Endometrium (tissue), 2 donors: ENCODE measurements around the gene COMMD2.
A peak's percentile ranks its signal among the peaks of the same experiment; 100 is the strongest.

ENCODE experiments used
- FAIRE-seq: peaks from 2 replicates; lab custom pipeline; 2012; peaks lifted over from hg19 to GRCh38; lab: Jason Lieb, UNC
- donor health status: control.
- donor health status: control.

COMMD2 gene

DNA sequence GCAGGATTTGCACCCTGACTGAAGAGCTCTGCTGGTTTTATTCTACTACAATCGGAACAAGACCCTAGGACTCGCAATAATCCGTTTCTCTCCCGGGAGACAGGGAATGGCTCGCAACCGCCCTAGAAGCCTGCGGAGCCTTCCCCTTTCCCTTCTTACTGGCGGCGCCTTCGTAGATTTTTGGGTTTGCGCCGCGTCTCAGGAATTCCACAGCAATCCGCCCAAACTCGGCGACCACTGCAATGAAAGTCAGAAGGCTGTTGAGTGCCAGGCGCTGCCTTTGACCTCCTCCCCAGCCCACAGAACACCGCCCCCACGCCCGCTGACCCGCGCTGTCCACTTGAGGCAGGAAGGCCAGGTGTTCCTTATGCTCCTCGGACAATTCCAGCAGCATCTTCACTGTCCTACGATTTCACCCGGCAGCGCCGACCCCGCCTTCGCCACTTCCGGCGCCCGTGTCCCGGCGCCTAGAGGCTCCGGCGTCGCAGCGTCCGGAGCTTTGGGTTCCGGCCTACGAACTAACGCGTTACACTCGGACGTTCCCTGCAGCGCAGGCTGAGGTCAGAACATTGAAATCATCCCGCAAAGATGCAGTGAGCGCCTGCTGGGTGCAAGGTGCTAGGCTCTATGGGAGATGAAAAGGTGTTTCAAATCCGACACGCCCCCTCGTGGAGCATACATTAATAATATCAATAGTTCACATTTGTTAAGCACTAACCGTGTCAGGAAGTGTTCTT lies at the start of gene COMMD2:
Gene COMMD2, minus strand, starts transcription at position 439 of the 737 bp plus-strand sequence. Its CDS starts 45 bp downstream, at position 394.
- FAIRE-seq, result no peak

DNA sequence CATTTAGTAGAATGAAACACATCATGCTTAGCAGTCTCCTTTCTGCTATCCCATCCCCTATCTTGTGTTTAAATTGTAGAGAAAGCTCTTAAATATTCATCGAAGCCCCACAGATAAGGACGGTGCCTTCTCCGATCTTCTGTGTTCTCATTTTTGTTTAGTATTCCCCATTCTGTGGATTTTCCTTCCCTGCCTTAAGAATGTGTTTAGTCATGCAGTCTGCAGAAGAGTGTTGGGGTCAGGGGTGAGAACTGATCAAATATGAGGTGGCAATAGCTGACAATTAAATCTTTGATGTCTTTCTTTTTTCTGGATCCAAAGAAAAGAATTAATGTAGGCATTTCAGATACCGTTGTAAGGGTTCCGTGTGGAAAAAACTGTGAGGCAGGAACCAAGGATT lies 49.4 kb upstream of the COMMD2 start:
- FAIRE-seq, result no peak

DNA sequence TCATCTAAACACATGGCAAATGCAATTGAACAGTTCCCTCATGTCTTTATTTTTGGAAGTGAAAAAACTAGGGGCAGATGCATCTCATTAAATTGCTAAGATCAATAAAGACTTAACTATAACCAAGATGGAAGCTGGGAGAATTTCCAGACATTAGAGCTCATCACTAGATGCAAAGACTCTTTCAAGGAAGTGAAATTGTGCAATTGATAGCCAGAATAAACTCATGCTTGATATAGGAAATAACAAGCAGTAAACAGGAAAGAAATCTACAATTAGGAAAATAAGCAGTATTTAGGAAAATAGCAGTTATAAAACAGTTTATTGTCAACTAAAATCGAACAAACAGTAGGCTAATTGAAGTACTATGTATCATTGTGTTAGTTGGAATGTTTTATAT lies 48.9 kb upstream of the COMMD2 start:
- no peak for FAIRE-seq

DNA sequence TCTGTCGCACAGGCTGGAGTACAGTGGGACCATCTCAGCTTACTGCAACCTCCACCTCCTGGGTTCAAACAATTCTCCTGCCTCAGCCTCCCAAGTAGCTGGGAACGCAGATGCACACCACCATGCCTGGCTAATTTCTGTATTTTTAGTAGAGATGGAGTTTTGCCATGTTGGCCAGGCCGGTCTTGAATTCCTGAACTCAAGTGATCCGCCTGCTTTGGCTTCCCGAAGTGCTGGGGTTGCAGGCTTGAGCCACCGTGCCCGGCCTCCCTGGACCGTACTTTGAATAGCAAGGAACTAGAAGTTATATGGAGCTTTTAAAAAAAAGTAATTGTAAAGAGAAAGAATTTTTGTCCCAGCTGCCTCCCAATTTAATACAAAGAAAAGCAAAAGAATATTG lies 48.4 kb upstream of the COMMD2 start:
- no peak for FAIRE-seq

DNA sequence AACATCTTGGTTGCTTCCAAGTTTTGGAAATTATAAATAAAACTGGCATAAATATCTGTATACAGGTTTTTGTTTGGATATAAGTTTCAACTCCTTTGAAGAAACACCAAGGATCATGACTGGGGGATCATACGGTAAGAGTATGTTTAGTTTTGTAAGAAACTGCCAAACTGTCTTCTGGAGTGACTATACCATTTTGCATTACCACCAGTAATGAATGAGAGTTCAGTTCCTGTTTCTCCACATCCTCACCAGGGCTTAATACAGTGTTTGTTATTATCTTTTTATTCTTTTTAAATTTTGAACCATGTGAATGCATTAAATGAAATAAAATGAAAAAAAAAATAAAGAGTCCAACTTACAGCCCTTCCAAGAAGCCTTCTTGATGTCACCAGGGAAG lies 43.7 kb upstream of the COMMD2 start:
- no peak for FAIRE-seq

DNA sequence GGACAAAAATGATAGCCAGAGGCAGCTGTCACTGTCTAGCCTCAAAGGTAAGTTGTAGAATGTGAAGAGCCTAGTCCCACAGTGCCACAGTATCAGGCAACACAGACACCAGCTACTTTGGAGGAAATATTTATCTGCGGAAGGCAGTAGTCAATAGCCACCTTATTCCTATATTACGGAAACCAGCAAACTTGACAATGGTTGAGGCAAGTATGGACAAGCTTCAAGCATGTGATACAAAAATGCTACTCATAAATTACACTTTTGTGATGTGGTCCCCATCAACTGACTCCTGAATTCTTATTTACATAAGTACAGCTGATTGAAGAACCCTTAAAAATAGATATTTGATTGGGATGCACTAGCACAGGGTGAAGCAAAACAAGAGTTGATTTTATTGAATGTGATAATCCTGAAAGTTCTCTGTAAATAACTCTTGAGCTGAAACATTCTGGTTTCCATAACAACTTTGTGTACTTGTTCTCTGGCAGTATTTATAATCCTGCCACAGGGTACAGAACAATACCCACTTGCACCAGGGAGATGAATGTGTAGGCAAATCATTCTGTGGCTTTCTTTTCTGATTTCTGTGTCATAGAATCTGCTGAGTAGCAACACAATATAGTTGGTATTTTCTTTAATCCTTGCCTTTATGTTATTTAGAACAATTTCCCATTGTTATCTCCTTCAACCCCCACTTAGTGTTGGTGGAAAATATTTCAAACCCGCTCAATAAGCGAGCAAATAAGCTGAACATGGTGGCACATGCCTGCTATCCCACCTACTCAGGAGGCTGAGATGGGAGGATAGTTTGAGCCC lies 40.4 kb upstream of the COMMD2 start, which contains the start of gene ANKUB1:
Gene ANKUB1, minus strand, starts transcription at position 103 of the 819 bp plus-strand sequence. CDS start 188 bp downstream, outside the sequence.
- no peak for FAIRE-seq

DNA sequence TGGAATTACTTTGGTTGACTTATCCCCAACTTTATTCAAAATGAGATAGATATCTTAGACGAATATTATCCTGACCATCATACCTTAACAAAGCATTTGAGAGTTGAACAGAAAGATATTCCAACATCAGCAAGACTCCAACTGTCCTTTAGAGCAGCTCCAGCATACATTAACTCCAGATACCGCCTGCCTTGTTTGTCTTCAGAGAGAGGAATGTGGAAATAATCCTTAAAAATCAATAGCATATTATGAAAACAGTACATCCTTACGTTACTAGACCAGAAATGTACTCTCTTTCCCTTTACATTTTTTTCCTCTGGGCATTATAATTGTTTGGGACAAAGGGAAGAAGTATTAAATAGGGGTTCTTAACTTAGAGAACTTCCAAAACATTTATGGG lies 38.4 kb upstream of the COMMD2 start:
- FAIRE-seq, result no peak

DNA sequence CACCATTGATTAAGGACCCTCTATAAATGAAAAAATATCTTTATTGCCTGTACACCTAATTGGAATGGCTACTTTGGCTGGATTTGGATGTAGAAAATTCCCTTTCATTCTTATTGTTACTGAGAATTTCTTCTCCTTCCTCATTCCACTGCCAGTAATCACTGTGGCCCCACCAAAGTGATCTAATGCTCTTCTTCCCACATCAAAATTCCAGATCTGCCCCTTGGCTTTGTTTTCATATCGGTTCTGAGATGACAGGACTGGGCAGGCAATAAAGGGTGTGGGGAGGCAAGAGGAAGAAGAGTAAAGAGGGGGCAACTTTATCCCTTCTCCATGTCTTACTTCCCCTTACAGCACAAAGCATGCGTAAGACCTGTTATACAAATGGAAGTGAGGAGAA lies 38.0 kb upstream of the COMMD2 start:
- FAIRE-seq, result no peak

DNA sequence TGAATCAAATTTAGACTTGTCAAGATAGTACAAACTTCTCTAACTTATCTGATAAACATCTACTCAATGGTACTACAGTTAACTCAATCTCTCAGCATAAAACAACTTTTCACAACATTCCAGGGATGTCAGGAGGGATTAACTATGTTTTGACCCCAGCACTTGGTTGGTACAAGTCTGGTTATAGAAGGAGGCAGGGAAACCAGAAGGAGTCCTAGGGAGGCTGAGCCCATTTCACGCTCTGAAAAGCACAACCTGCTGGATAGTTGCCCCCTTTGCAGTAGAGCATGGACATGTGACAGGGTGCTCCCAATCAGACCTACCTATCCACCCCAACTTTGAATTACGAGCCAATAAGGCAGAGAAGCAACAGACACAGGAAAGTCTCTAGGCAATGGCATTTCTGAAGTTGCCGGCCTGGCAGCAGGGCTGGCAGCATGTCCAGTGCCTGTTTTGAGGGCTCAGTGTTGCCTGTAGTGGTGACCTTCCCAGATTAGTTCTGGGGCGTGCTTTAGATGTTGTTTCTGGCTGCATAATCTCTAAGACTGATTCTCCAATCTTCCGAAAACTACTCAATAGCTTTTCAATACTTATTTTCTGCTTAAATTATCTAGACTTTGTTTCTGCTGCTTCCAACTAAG lies 31.9 kb upstream of the COMMD2 start:
- no peak for FAIRE-seq

DNA sequence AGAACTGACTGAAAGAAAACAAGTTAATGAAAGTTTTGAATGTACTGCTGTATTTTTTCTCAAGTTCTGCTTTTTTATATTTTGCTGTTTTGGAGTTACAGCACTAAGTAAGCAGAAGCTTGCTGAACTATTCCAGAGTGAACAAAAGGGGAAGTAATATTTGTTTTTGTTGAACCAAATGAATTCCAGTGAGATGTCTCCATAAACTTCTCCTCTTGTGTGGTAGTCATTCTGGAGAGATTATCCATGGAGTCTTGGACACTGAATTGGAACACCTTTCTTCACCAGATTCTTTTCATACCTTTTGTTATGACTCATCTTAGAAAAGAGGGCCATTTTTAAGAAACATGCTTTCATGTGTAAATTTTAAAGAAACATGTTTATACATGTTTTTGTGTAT lies 31.3 kb upstream of the COMMD2 start:
- FAIRE-seq, result no peak

DNA sequence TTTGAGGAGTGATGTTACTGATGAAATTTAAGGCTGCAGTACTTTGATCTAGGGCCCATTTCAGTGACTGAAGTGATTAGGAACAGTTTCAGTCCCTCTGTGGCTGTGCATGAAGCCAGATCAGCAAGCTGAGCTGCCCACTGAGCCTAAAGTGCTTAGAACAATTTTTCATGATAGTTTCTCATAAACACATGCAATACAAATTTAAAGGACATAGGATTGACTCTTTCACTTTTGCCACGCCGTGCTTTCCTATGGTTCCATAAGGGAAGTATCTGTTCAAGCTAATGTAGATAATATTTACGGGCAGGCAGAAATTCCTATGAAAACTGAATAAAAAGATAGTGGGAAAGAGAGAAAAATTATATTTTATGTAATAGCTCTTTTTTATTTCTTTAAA lies 29.5 kb upstream of the COMMD2 start:
- no peak for FAIRE-seq

DNA sequence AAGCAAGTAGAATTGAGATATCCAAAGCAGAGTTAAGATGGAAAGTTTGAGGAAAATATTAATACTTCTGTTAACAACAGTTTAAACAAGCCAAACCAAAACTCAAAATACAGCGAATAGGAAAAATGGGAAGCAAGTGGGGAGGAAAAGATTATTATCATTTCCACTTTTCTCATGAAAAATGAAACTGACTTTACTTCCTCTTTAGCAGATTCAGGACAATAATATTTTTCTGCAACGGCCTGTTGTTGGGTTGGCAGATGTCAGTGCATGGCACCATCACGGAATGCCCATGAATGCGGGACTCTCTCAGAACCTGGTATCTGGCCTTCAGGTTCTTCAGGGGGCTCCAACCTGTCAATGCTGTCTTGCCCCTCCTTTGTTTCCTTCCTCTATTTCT lies 28.9 kb upstream of the COMMD2 start:
- no peak for FAIRE-seq

DNA sequence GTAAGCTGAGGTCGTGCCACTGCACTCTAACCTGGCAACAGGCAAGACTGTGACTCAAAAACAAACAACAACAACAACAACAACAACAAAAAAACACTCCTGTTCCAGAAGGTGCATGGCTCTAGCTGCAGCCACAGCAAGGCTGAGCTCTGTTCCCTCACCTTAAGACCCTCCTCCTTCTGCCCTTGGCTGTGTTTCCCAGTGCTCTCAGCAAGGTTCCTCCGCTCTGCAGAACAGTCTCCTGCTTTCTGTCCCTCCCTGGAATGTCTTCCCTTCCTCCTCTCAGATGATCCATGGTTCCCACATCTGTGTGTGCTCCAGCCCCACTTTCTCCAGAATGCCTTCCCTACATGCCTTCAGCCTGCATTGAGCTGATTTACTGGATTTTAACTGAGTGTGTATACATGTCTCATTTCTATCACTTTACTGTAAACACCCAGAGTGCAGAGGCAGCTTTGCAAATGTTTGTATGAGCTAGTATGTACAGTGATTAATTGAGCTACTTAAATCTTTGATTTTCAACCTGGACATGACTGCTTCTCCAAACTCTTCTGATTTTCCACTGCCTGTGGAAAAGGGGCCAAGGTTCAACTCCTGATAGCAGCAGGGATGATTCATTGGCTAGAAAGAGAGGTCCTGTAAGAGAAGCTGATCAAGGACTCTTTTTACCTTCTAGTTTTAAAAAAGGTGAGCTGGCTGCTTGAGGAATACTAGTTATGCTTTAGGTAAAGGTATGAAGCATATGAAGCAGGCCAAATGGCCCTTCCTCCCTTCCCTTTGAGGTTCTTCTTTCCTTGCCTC lies 25.3 kb upstream of the COMMD2 start:
- no peak for FAIRE-seq

DNA sequence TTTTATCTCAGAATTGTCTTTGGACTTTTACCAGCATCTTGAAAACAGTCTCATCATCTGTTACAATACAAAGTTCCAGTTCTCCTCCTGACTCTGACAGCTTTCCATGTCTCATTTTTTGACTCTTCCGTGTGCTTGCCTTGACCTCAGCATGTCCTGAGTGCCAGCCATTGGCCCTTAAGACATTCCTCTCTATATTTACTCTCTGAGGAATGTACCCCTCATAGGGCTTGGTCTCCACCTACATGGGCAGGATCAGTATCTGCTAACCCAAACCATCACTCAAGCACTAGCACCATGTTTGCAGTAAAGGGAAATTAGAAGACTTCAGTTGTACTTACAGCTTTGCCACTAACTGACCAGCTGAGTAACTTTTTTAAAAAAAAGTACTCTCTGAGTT lies 23.9 kb upstream of the COMMD2 start:
- FAIRE-seq, result no peak

DNA sequence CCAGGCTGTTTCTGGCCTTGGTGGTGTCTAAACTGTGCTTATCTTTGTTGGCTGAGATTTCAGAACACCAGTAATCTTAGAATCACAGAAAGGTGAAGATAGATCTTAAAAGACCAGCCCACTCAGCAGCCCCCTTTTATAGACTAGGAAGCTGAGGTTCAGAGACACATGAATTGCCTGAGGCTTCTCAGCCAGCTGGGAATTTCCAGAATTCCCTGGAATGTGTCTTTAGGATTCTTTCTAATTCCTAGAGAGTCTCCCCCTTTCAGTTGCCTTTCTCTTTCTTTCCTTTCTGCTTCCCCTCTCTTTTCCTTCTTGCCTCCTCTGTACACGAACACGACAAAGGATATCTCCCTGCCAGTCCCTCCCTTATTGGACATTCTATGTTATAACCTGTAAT lies 20.6 kb upstream of the COMMD2 start:
- FAIRE-seq, result no peak

DNA sequence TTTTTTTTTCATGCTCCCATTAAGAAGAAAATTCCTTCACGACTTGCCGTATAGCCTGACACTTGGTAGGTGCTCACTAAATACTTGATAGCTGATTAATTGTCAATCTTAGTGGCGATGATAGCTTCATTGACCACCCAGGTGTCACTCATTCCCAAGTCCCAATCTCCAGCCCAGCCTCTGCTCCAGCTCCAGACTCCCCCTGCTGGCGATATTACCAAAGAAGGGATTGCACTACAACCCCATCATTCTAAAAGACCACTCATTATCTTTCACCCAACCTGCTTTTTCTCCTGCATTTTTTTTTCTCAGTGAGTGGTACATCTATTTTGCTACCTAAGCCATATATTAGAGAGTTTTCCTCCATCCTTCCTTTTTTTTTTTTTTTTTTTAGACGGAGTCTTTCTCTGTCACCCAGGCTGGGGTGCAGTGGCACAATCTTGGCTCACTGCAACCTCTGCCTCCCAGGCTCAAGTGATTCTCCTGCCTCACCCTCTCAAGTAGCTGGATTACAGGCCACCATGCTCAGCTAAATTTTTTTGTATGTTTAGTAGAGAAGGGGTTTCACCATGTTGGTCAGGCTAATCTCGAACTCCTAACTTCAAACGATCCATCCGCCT lies 19.5 kb upstream of the COMMD2 start:
- no peak for FAIRE-seq

DNA sequence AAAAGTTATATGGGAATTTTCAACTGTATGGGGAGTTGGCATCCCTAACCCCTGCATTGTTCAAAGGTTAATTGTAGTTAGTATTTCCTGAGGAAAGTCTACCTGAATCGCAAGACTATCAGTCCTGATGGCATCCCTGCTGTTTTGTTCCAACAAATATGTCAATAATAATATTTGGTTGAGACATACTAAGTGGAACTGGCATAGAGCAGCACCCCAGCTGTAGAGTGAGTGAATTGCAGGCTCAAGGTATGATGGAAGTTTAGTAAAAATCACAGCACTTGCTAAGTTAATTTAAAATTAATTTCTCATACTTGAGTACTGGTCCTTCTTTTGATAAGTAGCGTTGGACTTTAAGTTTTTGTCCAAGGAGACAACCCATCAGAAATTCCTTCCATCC lies 18.0 kb upstream of the COMMD2 start:
- FAIRE-seq, result no peak

DNA sequence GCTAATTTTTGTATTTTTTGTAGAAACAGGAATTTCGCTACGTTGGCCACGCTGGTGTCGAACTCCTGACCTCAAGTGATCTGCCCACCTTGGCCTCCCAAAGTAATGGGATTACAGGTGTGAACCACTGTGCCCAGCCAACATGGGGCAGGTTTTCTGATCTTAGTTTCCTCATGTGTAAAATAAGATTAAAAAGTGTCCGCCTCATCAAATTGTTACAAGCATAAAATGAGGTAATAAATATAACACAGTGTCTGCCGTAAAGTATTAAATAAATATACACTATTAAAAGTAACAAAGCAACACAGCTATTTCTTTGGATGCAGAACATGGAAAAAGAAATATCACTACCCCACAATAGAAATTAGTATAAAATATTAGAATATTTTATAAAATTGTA lies 16.4 kb upstream of the COMMD2 start:
- no peak for FAIRE-seq

DNA sequence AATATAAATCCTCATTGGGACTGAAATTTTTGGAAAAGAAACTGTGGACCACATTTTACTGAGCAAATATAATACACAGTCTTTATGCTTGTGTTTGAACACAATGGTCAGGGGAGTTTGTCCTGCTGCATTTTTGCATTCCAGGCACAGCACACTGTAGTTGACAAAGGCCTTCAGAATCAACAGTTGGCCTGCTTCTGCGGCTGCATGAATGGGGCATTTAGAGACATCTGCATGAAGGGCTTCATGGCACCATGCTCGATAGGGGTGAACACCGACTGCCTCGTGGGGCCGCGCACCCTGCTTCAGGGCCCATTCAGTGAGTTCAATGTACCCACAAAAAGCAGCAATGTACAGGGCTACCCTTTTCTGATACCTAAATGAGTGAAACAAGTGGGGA lies 15.4 kb upstream of the COMMD2 start:
- FAIRE-seq, result no peak

DNA sequence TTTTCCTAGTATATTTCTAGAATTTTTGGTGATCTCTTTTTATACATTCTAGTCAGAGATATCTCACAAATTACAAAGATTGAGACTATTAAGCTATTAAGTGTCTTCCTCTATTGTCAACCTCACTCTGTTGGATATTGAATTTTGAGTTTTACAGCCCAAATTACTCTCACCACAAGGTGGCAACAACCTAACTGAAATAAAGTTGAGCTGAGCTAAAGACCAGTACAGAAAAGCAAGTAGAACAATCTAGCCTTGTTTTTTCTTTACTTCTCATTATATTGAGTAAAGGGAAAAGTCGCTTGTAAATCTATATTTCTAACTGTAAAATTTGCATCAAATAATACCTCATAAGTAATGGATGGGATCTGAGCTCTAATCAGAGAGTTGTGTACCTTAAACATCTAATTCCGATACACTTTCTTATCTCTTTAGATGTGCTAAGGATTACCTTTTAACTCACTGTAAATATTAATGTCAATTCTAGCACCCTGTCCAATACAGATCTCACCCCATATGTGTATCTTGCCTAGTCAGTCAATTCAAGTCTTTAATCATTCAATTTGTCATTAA lies 13.6 kb upstream of the COMMD2 start:
- peak; percentile 80 for FAIRE-seq

DNA sequence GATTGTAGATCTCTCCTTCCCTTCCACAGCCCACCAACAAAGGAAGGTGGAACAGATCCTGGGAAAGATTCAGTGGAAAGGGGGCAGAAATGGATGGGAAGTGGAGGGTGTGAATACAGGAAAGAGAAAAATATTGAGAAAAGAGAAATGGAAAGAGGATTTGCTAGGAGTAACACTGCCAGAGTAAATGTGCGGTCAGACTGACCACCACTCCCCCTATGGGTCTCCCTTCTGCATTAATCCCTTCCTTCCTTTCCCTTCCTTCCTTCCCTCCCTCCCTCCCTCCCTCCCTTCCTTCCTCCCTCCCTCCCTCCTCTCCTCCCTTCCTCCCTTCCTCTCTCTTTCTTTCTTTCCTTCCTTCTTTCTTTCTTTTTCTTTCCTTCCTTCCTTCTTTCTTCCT lies 12.0 kb upstream of the COMMD2 start:
- no peak for FAIRE-seq
